ENCODE results near the gene BAX.
"Not testable (repeated sequence)": the region's sequence is repeated elsewhere in the genome, so short reads cannot be mapped to it uniquely, and the experiment has no call there.

Gene BAX

GRCh38 chr19:48954595-48955307 is at the start of gene BAX:
Gene BAX (plus strand): TSS chr19:48954875. CDS start chr19:48954929, 54 bp downstream.
- peak; percentile 98 for DNase-seq

GRCh38 chr19:48905664-48906063 is 49.0 kb upstream of the BAX start:
- DNase-seq = no peak

DNA sequence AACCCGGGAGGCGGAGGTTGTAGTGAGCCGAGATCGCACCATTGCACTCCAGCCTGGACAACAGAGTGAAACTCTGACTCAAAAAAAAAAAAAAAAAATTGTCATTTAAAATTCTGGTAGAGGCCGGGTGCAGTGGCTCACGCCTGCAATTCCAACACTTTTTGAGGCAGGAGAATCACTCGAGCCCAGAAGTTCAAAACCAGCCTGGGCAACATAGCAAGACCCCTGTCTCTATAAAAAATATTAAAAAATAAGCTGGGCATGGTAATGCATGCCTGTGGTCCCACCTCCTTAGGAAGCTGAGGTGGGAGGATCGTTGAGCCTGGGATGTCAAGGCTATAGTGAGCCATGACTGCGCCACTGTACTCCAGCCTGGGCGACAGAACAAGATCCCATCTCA is 48.4 kb upstream of the BAX start:
- no peak for DNase-seq

DNA sequence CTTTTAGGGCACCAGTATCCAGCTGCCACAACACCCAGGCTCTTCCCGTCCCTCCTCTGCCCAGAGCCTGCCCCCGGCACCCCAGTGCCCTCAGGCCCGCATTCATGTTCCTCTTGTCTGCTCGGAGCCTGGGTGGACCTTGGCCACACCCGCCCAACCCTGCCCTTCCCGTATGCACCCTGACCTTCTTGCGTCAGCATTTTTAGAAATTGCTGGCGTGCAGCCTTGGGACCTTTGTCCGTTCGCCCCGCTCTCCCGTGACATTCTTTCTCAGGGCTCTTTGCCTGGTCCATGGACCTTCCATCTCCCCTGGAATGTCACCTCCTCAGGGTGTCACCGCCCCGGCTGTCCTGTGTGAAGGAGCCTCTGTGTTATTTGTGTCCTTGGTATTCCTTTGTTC is 47.0 kb upstream of the BAX start:
- no peak for DNase-seq

GRCh38 chr19:48909424-48910077 is 45.1 kb upstream of the BAX start:
- DNase-seq = not testable (repeated sequence)

GRCh38 chr19:48910803-48911202 is 43.9 kb upstream of the BAX start:
- DNase-seq = no peak

DNA sequence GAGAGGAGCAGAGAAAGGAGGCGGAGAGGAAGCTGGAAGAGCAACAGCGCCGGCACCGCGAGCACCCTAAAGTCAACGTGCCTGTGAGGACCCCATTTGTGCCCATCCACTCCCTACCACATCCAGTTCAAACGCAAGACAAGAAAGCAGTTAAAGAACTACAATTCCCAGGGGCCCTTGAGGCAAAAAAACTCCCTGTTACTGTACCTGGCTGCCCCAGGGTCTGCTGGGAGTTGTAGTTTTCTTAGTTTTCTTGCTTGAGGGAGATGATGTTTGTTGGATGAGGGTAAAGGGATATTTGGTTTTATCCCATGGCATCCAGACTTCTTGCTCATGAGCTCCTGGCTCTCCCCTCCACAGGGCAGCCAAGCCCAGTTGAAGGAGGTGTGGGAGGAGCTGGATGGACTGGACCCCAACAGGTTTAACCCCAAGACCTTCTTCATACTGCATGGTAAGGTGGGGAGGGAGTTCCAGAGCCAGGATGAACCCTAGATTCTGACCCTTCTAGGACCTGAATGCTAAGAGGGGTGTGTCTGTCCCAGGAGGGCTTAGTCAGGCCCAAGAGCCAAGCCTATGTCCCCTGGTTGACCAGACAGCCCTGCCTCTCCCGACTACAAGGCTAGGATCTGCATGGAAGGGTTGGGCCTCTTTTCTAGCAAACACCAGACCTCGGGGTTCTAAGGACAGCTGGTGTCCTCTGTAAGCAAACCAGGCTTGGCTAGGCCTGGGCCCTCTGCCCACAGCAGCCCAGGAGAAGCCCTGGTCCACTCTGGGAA is 41.4 kb upstream of the BAX start:
- DNase-seq = peak; percentile 72

- DNase-seq = no peak
These were observed 40.5 kb upstream of the BAX start for GRCh38 chr19:48914181-48914580.

- no peak for DNase-seq
These were observed 38.9 kb upstream of the BAX start for GRCh38 chr19:48915757-48916156.

DNA sequence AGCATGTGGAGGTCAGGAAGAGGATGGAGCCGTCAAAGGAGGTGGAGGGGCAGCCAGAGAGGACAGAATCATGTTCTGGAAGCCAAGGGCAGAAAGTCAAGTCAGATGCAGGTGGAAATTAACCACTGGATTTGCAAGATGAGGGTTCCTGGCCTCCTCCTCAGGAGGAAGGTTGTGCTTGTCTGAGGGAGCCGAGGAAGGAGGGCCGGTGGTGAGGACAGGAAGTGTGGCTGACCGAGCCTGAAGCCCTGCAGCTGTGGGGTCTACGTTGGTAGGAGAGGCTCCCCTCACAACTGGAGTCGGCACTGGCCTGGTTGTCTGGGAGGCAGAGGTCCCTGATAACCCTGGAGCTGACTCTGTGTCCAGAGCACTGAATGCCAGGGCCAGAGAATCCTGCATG is 36.6 kb upstream of the BAX start:
- DNase-seq = no peak

- DNase-seq = peak; percentile 68
These were observed 35.9 kb upstream of the BAX start for GRCh38 chr19:48918801-48919247.

DNA sequence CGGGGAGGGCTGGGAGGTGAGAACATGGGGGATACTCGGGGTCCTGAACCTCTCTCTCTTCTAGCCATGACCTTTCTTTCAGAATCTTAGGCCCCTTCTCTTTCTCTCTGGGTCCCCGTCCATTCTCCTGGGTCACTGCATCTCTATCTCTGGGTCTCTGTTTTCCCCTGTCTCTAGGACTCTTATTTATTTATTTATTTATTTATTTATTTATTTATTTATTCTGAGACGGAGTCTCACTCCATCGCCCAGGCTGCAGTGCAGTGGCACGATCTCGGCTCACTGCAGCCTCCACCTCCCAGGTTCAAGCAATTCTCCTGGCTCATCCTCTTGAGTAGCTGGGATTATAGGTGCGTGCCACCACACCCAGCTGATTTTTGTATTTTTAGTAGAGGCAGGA is 35.4 kb upstream of the BAX start:
- DNase-seq = not testable (repeated sequence)

GRCh38 chr19:48920949-48921348 is 33.7 kb upstream of the BAX start:
- DNase-seq = no peak

DNA sequence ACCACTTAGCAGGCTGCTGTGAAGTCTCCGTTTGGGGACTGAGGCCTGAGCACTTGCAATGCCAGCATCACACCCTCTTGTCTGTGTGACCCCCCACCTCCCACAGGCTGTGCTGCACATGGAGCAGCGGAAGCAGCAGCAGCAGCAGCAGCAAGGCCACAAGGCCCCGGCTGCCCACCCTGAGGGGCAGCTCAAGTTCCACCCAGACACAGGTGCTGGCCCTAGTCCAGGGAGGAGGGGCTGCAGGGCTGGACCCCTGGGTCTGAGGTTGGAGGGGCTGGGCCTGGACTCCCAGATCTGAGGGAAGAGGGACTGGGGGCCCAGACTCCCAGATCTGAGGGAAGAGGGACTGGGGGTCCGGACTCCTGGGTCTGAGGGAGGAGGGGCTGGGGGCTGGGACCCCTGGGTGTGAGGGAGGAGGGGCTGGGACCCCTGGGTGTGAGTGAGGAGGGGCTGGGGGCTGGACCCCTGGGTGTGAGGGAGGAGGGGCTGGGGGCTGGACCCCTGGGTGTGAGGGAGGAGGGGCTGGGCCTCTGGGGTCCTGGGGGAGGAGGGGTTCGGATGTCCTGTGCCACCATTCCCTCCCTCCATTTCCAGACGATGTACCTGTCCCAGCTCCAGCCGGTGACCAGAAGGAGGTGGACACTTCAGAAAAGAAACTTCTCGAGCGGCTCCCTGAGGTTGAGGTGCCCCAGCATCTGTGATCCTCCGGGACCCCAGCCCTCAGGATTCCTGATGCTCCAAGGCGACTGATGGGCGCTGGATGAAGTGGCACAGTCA is 32.8 kb upstream of the BAX start:
- DNase-seq = no peak

DNA sequence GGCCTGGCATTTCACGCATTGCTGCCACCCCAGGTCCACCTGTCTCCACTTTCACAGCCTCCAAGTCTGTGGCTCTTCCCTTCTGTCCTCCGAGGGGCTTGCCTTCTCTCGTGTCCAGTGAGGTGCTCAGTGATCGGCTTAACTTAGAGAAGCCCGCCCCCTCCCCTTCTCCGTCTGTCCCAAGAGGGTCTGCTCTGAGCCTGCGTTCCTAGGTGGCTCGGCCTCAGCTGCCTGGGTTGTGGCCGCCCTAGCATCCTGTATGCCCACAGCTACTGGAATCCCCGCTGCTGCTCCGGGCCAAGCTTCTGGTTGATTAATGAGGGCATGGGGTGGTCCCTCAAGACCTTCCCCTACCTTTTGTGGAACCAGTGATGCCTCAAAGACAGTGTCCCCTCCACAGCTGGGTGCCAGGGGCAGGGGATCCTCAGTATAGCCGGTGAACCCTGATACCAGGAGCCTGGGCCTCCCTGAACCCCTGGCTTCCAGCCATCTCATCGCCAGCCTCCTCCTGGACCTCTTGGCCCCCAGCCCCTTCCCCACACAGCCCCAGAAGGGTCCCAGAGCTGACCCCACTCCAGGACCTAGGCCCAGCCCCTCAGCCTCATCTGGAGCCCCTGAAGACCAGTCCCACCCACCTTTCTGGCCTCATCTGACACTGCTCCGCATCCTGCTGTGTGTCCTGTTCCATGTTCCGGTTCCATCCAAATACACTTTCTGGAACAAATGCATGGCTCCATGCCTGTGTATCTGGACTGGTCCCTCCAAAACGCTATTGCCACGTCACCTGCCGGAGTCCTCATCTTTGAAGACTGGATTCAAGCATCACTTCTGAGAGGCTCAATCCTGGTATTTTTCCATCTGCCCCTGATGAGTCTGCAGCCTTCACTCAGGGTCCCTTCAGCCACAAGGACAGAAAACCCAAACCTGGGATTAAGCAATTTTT is 31.9 kb upstream of the BAX start:
- no peak for DNase-seq

DNA sequence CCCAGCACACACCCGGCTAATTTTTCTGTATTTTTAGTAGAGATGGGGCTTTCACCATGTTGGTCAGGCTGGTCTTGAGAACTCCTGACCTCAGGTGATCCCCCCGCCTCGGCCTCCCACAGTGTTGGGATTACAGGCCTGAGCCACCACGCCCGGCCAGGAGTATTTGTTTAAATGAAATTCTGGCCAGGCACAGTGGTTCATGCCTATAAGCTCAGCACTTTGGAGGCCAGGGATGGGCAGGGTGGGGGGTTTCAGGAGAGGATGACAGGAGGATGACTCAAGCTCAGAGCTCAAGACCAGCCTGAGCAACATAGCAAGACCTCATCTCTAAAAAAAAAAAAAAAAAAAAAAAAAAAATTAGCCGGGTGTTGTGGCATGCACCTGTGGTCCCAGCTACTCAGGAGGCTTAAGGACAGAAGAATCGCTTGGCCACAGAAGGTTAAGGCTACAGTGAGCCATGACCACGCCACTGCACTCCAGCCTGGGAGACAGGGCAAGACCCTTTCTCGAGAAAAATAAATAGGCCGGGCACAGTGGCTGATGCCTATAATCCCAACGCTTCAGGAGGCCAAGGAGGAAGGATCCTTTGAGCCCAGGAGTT is 29.3 kb upstream of the BAX start:
- DNase-seq = no peak

DNA sequence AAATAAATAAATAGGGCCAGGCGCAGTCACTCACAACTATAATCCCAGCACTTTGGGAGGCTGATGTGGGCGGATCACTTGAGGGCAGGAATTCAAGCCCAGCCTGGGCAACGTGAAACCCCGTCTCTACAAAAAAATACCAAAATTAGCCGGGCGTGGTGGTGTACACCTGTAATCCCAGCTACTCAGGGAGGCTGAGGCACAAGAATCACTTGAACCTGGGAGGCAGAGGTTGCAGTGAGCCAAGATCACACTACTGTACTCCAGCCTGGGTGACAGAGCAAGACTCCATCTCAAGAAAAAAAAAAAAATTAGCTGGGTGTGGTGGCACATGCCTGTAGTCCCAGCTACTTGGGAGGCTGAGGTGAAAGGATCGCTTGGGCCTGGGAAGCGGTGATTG is 28.8 kb upstream of the BAX start:
- not testable (repeated sequence) for DNase-seq

DNA sequence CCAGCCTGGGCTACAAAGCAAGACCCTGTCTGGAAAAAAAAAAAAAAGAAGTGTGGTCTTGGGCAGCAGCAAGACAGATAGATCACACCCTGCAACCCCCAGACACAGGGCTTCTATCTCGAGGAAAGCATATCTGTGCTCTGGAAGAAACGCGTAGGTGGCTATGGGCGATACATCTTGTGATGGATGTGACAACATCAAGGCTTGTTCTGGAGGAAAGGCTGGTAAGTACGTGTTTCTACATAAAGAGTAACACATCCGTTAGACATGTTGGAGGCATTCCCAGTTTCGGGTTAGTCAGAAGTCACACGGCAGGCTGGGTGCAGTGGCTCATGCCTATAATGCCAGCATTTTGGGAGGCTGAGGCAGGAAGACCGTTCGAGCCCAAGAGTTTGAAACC is 27.8 kb upstream of the BAX start:
- DNase-seq = peak; percentile 53

DNA sequence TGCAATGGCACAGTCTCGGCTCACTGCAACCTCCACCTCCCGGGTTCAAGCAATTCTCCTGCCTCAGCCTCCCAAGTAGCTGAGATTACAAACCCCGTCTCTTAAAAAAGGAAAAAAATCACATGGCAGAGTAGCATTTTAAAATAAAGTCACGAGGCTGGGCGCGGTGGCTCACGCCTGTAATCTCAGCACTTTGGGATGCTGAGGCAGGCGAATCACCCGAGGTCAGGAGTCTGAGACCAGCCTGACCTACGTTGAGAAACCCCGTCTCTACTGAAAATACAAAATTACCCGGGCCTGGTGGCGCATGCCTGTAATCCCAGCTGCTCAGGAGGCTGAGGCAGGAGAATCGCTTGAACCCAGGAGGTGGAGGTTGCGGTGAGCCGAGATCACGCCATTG is 27.0 kb upstream of the BAX start:
- DNase-seq = not testable (repeated sequence)

- no peak for DNase-seq
These were observed 26.3 kb upstream of the BAX start for GRCh38 chr19:48928164-48929025.
